HG02759 (cell line): ENCODE data around the gene ANKRD29.

Experiments
- ATAC-seq: cut with Tn5 transposase; IDR thresholded peaks from one replicate; pipeline ENCODE4 v1.9.1; 2021; ENCODE audit warnings: mild to moderate bottlenecking, moderate library complexity; ENCODE audit not compliant: unreplicated experiment

ANKRD29 gene

DNA sequence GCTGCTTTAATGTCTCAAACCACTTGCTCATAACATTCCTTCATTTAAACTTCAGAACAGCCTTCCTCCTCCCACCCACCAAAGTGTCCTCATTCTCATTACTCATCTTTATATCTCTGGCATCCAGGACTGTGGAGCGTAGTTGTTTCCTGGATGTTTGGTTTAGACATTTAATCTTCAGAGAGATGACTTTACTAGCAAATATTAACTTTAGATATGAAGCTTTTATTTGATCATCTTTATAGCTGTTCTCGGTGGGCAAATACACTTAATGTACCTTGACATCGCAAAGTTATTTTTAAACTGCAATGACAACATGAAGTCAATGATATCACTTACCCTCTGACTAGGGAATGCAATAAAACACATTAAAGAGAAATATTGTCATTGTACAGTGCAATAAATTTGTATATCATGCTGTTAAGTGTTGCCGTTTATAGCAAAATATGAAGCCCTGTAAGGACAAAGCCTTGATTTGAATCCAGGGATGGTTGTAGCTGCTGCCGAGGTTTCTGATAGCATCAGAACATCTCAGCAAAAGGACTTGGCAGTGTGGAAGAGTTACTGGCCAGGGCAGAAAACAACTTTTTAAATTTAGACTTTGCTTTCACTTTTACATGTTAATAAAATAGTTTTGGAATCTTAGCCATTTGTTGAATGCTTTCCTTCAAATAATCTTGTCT, 21.9 kb upstream of the ANKRD29 start:
- ATAC-seq = no peak

DNA sequence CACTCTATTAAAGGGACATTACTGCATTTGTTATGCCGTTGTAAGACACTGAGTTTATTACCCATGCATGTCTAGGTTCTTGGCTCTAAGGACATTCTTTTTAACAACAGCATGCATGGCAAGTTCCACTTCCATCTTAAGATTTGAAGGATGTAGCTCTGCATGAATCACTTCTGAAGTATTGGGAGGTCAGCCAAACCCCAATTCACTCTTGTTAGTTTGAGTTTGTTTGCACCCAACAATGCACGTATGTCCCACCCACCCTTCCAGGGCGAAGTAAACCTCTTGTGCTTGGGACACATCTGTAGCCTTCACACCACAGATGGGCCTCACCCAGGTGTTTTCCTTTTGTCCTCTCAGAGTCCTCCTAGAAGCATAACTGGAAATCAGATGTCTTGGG, 21.0 kb upstream of the ANKRD29 start:
- no peak for ATAC-seq

DNA sequence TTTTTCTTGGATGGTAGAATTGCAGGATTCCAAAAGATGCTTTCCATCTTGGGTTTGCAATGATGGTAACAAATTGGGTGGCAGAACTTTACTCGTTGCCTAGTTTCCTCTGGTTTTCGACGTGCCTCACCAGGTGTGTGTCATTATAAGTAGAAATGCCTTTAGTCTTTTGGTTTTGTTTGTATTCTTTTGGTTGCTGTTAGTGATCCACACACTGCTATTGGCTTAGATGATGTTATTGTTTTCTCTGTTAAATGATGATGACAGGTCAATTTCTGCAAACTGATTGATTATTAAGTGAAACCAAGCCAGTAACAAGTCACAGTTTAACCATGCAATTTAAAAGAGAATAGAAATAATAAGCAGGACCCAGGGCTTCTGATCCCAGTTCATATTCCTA, 20.4 kb upstream of the ANKRD29 start:
- ATAC-seq = no peak

DNA sequence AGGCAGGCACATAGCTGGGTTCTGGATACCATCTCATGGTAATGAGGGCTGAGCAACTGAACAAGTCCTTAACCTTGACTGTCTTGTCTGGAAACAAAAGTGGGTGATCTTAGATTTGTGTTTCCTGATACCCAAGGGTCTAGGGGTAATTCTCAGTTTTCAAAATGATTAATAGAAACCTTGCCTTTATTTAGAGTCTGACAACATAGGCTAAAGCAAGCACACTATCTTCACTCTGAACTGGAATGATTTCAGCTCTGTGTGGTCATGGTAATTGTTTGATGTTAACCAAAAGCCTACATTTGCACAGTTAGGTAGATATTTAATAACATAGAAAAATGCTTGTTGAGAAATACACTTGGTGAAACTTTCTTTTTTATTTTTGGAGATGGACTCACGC, 19.8 kb upstream of the ANKRD29 start:
- no peak for ATAC-seq

DNA sequence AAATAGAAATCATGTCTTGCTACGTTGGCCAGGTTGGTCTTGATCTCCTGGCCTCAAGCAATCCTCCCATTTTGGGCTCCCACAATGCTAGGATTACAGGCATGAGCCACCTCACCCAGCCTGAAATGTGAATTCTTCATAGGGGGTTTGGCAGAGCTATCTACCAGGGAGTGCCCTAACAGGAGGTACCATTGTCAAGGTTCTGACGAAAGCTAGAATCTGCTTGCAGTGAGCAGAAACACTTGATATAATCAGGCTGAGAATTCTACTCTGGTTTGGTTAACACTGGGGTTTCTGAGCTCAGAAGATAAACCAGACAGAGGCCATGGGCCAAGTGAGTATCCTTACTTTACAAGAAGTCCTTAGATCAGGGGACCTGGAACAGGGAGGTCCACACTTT, 19.3 kb upstream of the ANKRD29 start:
- ATAC-seq = no peak

DNA sequence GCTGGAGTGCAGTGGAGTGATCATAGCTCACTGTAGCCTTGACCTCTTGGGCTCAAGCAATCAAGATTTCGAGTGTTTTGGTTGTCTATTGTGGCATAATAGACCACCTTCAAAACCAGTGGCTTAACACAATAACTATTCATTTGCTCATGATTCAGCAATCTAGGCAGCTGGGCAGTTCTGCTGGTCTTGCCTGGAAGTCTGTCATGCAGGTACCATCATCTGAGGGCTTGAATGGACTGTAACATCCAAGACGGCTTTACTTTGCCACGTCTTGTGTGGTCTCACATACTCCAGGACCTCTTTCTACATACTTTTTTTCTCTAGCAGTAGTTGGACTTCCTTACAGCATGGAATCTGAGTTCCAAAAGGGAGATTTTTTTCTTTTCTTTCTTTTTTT, 13.2 kb upstream of the ANKRD29 start:
- no peak for ATAC-seq

DNA sequence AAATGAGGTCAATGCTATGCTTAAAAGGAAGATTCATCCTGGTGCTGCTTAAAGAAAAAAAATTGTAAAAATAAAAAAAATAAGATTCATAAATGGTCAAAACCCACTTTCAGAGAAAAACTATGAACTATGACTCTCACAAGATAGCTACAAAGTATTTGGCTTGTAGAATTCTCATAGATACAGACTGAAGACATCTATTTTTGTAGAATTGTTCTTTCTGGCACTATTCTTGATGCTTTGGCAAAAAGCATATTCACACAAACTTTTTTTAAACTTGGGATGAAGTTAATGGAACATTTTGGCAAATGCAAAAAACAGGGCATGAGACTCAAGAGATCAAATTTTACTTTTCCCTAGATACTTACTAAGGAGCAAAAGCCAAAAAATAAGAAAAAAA, 12.5 kb upstream of the ANKRD29 start:
- no peak for ATAC-seq

DNA sequence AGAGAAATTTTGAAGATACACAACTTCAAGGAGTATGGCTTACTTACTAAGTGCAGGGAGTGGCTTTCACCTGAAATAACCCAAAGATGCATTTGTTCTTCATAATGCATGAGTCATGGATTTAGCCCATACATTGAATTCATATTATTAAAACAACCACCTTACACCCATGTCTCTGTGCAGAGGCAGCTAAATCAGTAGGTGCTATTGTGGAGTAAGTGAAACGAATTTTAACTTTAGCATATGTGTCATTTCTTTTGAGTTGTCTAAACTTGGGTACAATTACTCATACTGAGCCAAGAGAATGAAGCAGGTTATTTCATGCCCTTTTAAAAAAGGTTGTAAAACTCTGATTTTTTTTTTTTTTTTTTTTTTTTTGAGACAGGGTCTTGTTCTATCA, 11.0 kb upstream of the ANKRD29 start:
- ATAC-seq = no peak

DNA sequence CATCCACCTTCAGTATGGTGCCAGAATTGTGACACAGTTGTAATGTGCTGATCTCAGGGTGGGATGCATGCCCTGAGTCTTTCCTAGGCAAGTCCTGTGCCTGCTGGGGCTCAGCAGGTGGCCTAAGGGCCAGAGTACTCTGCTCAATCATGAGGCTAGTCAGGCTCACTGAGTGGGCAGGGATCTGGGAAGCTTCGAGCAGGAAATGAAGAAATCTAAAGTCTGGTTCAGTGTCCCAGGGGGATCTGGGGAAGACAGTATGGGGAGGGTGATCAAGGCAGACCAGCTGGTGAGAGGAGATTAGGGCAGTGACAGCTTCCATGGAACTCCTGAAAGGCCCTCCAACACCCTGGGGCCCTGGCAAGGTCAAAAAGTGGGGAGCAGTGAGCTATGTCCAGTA, 8.9 kb upstream of the ANKRD29 start:
- ATAC-seq = no peak

- no peak for ATAC-seq
Observed at GRCh38 chr18:23669804-23670405, 7.2 kb upstream of the ANKRD29 start.

GRCh38 chr18:23669202-23669766, 6.6 kb upstream of the ANKRD29 start:
- no peak for ATAC-seq

DNA sequence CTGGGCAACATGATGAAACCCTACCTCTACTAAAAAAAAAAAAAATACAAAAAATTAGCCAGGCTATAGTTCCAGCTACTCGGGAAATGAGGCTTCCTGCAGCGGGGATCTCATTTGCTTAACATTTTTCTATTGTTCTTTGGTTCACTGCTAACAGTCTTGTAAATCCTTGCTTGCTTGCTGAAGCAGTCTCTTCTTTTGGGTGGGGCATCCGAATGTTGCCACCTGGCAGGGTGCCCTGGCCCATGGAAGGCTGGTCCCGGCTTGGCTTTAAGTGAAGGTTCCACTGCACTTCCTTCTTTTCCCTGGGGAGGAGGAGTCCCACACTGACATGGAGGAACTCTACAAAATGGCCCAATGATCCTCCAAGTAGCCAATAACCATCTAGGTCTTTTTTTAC, 6.0 kb upstream of the ANKRD29 start:
- ATAC-seq = no peak

DNA sequence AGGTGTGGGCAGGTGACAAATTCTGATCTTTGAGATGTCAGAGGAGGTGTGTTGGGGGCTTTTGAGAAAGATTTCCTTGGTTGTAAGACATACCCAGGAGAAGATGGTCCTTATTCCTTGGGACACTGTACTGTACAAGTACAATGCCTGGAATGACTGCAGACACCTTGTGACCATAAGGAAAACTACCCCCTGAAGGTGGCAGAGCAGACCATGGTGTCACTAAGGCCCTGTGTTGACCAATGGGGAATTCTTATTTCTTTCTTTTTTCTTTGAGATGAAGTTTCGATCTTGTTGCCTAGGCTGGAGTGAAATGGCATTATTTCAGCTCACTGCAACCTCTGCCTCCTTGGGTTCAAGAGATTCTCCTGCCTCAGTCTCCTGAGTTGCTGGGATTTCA, 4.4 kb upstream of the ANKRD29 start:
- ATAC-seq = no peak

GRCh38 chr18:23664674-23665073, 2.0 kb upstream of the ANKRD29 start:
- no peak for ATAC-seq

- no peak for ATAC-seq
Observed at GRCh38 chr18:23661735-23662308, 889 bp downstream of the ANKRD29 start.

DNA sequence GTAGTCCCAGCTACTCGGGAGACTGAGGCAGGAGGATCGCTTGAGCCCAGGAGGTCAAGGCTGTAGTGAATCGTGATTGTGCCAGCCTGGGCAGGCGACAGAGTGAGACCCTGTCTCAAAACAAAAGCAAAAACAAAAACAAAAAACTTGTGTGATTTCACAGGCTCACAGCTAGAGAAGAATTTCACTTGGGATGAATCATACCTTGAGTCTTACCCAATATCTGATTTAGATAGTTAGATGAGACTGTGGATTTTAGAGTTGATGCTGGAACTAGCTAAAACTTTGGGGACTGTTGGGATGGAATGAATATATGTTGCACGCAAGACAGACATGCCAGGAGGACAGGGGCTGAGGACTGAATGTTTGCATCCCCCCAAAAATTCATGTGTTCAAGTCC, 4.4 kb downstream of the ANKRD29 start:
- ATAC-seq = no peak

DNA sequence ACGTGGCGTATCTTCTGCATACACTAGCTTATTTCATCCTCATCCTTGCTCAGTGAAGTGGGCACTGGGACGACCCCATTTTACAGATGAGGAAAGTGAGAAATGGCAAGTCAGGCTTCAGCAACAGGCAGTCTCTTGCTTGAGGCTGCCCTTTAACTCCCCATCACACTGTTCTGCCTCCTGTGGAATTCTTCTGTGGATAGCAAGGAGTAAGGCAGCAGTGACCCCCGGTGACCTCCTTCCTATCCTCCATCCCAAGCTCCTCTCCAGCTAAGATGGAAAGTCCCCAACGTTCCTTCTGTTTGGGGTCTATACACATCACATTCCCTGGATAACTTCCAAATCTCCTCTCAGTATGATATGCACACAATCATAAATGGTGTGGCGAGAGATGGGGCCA, 10.5 kb downstream of the ANKRD29 start:
- no peak for ATAC-seq

GRCh38 chr18:23650968-23651927, 11.5 kb downstream of the ANKRD29 start:
- no peak for ATAC-seq

GRCh38 chr18:23648940-23649607, 13.6 kb downstream of the ANKRD29 start:
- no peak for ATAC-seq

- no peak for ATAC-seq
Observed at GRCh38 chr18:23648456-23648855, 14.3 kb downstream of the ANKRD29 start.

GRCh38 chr18:23646282-23646681, 16.4 kb downstream of the ANKRD29 start:
- ATAC-seq = no peak
